NCI-H2227 treated with DMSO at 0.1 percent for 48 hours (cell line): ENCODE data around the gene ATP5MC2.
"Not testable (repeated sequence)": the region's sequence is repeated elsewhere in the genome, so short reads cannot be mapped to it uniquely, and the experiment has no call there.

Source experiments
- DNase-seq: peaks from one replicate; lab custom pipeline; 2025; lab: John Stamatoyannopoulos, UW

Gene ATP5MC2

GRCh38 chr12:53675701-53676607 is at the start of gene ATP5MC2:
ATP5MC2 (minus strand) TSS chr12:53676083; CDS start chr12:53672614, 3,469 bp downstream.
- peak; percentile 96 for DNase-seq

DNA sequence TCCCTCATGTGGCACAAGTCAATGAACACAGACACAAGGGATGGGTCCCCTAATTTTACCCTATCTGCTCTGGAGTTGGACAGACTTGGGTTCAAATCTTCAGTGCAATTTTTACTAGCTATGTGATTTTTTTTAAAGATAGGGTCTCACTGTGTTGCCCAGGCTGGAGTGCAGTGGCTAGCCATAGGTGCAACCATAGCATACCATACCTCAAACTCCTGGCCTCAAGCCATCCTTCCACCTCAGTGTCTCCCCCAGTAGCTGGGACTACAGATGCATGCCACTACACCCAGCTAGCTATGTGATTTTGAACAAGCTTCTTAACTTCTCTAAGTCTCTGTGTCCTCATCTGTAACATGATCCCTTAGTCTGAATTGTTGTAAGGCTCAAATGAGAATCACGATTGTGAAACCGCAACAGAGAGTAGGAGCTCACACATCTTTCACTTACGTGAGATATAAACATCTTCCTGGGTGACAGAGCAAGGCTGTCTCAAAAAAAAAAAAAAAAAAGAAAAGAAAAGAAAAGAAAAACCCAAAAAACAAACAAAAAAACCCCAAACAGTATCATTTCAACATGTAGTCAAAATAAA is 46.7 kb upstream of the ATP5MC2 start:
- no peak for DNase-seq

DNA sequence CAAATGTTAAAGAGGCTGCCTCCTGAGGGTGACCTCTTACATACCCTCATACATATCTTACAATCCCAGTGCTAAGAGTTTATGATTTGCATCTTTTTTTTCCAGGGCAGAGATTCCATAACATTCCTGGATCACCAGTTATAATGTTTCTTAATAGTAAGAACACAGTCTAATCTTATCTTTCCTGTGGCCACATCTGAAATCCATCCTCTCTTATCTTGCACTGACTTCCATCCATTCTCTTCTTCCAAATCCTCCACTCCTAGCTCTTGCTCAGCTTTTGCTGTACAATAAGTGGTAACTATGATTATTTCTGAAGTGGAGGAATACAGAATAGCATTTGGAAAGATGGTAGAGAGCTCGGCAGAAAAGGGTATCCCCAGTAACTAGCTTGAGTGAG is 45.1 kb upstream of the ATP5MC2 start:
- DNase-seq: no peak

- DNase-seq: no peak
These were observed 43.8 kb upstream of the ATP5MC2 start for GRCh38 chr12:53719649-53720048.

- not testable (repeated sequence) for DNase-seq
These were observed 42.7 kb upstream of the ATP5MC2 start for GRCh38 chr12:53718567-53718966.

DNA sequence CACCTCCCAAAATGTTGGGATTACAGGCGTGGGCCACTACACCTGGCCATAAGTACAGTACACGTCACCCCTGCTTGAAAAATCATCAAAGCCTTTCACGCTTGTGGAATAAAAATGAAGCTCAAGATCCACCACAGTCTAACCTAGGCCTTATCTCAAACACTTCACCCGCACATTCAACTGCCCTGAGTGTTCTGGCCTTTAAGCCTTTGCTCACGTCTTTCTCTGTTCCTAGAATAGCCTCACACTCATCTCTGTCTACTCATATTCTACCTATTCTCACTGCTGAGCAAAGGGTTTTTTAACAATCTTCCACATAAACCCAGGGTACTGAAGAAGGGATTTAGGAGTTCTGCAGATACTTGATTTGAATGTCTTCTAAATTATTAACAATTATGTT is 41.4 kb upstream of the ATP5MC2 start:
- DNase-seq: no peak

DNA sequence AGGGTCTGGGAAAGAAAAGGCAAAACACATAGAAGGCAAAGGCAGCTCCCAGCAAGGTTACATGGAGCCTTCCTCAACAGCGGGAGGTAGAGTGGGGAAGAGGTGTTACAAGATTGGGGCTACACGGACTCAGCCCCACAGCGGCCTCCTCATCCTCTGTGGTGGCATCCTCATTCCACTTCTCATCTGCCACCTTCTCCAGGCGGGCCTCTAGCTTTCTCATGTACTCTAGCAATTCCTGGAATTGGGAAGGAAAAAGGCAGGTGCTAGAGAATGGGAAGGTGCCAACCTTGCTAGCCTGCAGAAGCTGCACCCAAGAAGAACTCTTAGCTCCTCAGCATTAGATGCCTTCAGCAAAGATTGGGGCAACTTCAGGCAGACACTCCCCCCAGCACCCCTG is 38.1 kb upstream of the ATP5MC2 start:
- DNase-seq: no peak

GRCh38 chr12:53713516-53713915 is 37.6 kb upstream of the ATP5MC2 start:
- no peak for DNase-seq

- peak; percentile 43 for DNase-seq
These were observed 36.3 kb upstream of the ATP5MC2 start for GRCh38 chr12:53712059-53712643.

DNA sequence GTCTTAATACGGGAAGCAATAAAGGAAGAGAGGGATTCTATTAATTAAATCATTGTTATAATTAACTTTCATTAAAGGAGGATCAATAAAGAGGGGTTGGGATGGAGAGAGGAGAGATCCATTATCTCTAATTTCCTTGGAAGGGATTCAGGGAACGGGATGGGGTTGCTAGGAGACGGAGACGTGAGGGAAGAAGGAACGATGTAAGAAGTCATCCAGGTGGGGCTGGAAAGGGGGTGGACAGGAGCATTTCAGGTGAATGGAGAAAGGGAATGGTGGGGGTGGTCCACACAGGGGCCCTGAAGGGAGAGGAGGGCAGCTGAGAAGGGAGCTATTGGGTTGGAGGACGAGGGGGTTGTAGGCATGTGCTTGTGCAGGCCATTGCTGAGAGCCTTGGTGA is 34.2 kb upstream of the ATP5MC2 start:
- DNase-seq: peak; percentile 37

DNA sequence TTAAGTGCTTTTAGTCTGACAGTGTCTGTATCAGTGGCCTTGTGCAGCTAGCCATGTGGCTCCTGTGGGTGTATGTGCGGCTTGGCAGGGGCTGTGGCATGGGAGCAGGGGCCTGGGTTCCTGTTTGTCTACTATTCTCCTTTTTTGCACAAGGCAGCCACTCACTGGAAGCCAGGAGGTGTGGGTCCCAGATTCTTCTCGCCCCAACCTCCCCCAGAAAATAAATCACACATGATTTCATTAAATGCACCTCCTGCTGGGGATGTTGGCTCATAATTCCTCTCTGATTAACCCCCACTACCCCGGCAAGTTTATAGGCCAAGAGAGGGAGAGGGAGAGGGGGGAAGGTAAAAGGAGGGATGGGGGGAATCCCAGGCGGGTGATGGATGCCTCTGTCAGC is 33.8 kb upstream of the ATP5MC2 start:
- peak; percentile 37 for DNase-seq

DNA sequence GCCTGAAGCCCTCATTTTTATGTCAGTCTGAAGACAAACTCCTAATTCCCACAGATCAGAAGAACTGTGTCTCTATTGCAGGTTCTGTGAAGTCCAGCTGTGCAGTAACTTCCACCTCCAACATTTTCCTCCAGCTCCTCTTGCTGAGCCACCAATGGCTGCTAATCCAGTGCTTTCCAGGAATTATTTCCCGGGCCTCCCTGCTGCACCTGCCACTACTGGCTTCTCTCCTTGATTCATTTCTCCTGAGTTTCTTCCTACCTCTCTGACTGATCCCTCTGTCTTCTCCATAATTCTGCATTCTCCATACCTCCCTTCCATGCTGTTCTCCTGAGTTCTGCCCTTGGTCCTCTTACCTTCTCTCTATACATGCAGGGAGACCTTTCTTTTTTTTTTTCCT is 30.2 kb upstream of the ATP5MC2 start:
- DNase-seq: no peak

GRCh38 chr12:53703756-53704155 is 27.9 kb upstream of the ATP5MC2 start:
- DNase-seq: no peak

- peak; percentile 29 for DNase-seq
These were observed 25.8 kb upstream of the ATP5MC2 start for GRCh38 chr12:53701518-53702264.

DNA sequence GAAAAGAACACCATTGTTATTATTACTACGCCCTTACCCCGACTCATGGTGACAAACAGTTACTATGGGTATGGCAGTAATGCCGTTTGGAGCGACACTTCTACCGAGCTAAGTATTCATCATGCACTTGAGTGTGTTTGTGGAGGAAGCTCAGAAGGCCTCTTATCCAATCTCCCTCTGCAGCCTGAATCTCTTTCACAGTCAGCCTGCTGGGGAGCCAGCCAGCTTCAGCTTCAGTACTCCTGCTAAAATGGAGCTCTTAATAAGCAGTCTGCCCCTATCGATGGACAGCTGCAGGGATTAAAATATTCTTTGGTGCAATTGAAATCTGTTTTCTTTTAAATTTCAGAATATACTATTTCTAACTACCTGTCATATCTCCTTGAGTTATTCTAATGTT is 24.7 kb upstream of the ATP5MC2 start:
- peak; percentile 64 for DNase-seq

GRCh38 chr12:53699678-53700025 is 23.8 kb upstream of the ATP5MC2 start:
- no peak for DNase-seq

DNA sequence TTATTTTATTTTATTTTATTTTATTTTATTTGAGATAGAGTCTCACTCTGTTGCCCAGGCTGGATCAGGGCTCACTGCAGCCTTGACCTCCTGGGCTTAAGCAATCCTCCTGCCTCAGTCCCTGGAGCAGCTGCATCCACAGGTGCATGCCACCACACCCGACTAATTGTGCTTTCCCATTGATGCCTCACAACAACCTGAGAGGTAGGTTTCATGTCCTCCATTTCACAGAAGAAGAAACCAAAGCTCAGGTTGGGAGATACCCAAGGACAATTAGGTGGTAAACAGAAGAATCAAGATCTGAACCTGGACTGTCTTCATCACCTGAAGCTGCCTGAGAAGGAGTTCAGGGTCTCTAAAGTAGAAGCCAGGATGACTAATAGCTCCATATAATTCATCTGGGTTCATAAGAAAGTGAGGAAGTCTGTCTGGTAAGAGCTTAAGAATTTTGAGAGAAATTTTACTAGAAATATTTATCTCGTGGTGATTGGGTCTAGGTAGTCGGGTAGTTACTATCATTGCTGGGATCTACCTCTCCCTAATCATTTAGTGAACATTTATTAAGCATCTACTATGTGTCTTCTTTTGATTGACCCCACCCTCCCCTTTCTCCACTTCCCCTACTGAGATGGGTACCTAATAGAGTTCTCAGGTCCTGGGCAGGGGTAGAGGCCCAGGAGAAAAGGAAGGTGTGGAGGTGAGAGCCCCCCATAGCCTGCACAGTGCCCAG is 23.2 kb upstream of the ATP5MC2 start:
- no peak for DNase-seq

GRCh38 chr12:53696655-53697331 is 20.9 kb upstream of the ATP5MC2 start:
- no peak for DNase-seq

DNA sequence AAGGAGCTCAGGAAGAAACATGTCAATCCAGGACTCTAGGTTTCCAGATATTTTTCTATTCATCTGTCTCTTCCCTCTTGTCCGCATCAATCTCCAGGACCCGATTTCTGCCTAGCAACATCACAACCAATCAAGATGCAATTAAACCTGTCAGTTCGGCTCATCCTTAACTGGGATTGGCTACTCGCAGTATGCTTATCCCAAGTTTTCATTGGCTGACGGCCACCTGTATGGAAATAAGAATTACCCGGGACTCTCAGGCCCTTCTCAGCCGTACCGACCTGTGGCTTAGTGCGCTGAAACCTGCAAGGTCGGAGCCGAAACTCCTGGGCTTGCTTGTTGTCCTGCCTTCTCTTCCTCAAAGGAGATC is 20.4 kb upstream of the ATP5MC2 start:
- DNase-seq: peak; percentile 84

DNA sequence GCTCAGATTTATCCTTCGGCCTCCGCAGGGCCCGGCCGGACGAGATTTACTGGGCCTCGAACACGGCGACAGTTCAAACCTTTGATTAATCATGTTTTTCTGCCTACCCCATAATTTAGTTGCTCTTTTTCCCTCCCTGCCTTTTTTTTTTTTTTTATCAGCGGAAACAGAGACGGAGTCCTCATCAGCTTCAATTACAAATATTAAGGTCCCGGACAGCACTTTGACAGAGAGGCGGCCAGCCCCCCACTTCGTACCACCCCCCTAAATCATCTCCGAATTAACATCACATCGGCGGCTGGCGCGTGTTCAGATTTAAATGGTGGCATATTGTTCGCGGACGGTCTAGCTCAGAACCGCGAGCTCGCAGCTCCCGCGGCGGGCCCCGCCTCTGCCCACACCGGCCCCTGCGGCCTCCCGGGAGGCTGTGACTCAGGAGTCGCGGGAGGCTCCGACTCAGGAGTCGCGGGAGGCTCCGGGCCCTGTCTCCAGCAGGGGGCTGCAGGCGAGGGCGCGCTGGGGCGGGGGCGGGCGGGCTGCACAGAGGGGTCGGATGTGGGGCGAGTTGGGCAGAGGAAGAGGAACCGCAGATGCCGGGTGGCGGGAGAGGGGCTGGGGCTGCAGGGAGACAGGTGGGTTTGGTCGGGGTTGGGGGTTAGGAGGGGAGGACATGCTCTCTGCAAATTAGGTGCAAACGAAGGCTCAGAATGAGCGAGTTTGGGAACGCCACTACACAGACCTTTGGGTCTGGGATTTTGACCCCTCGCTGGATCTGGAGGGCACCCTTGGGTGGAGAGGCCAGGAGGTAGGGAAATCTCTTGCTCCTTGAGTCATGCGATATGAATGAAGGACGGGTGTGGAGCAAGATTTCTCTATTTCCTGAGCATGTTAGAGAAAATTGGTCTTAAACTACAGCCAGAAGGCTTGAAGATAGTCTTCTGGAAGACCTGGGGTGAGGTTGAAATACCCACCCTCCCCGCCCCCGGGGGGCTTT is 19.6 kb upstream of the ATP5MC2 start:
- DNase-seq: peak; percentile 28
